GM23338 (cell line): ENCODE results near the gene NEMP2. TPM values are rescaled to one million over a fixed set of nuclear protein-coding genes. Genes with fewer than 3 reads are reported as not detected.

Experiments used
- ATAC-seq: fragments of 200-7000 bp; cut with Tn5 transposase; 3 replicates; pipeline ENCODE4 v1.9.1; 2020
- DNase-seq: peaks from one replicate; pipeline ENCODE4 v3.0.0-alpha.2; 2015; ENCODE audit warnings: low spot score
- H2AFZ ChIP-seq: fragments of 200-600 bp; sonication (generic); 2 replicates; pipeline ENCODE4 v1.8.0; 2016; ENCODE audit warnings: antibody characterized with exemption, mild to moderate bottlenecking, moderate library complexity
- H3F3A ChIP-seq: fragments of 200-600 bp; sonication (generic); replicated peaks from 2 replicates; pipeline ENCODE4 v1.8.0; 2017; ENCODE audit warnings: antibody characterized with exemption, mixed run types, low read depth
- H3K27ac ChIP-seq: fragments of 200-600 bp; sonication (generic); 2 replicates; pipeline ENCODE4 v1.6.1; 2016; ENCODE audit warnings: low read depth
- H3K27me3 ChIP-seq: fragments of 200-600 bp; sonication (generic); 2 replicates; pipeline ENCODE4 v1.8.0; 2016; ENCODE audit warnings: mild to moderate bottlenecking, mixed run types, moderate library complexity; ENCODE audit not compliant: insufficient read depth
- H3K36me3 ChIP-seq: fragments of 200-600 bp; sonication (generic); 2 replicates; pipeline ENCODE4 v1.8.0; 2016; ENCODE audit warnings: mild to moderate bottlenecking; ENCODE audit not compliant: insufficient read depth
- H3K4me1 ChIP-seq: fragments of 200-600 bp; sonication (generic); 2 replicates; pipeline ENCODE4 v1.8.0; 2016; ENCODE audit warnings: mild to moderate bottlenecking, moderate library complexity; ENCODE audit not compliant: insufficient read depth
- H3K4me2 ChIP-seq: fragments of 200-600 bp; sonication (generic); 2 replicates; pipeline ENCODE4 v1.7.1; 2017; ENCODE audit warnings: mixed run types
- H3K4me3 ChIP-seq: fragments of 200-600 bp; sonication (generic); 2 replicates; pipeline ENCODE4 v1.6.1; 2016; ENCODE audit warnings: mixed run types
- H3K79me2 ChIP-seq: fragments of 200-600 bp; sonication (generic); replicated peaks from 2 replicates; pipeline ENCODE4 v1.8.0; 2017; ENCODE audit warnings: mild to moderate bottlenecking; ENCODE audit not compliant: insufficient read depth
- H3K9me2 ChIP-seq: fragments of 200-600 bp; sonication (generic); 2 replicates; pipeline ENCODE4 v1.8.0; 2017; ENCODE audit not compliant: insufficient read depth
- H4K20me1 ChIP-seq: fragments of 200-600 bp; sonication (generic); replicated peaks from 2 replicates; pipeline ENCODE4 v1.8.0; 2017; ENCODE audit warnings: mild to moderate bottlenecking; ENCODE audit not compliant: insufficient read depth
- H3K27ac Mint-ChIP-seq: 2 replicates; pipeline ENCODE4 v1.8.0; 2020; ENCODE audit warnings: inconsistent platforms, mild to moderate bottlenecking, moderate library complexity, mixed read lengths
- H3K27me3 Mint-ChIP-seq: 3 replicates; pipeline ENCODE4 v1.8.0; 2022; ENCODE audit warnings: low read depth, mild to moderate bottlenecking, moderate library complexity, mixed read lengths, inconsistent platforms; ENCODE audit not compliant: insufficient read depth, poor library complexity
- H3K36me3 Mint-ChIP-seq: 3 replicates; pipeline ENCODE4 v1.8.0; 2021; ENCODE audit warnings: low read depth, mild to moderate bottlenecking, inconsistent platforms, moderate library complexity, mixed read lengths
- H3K4me1 Mint-ChIP-seq: 3 replicates; pipeline ENCODE4 v1.8.0; 2020; ENCODE audit warnings: mild to moderate bottlenecking, inconsistent platforms, mixed read lengths
- H3K4me3 Mint-ChIP-seq: 3 replicates; pipeline ENCODE4 v1.8.0; 2021; ENCODE audit warnings: moderate library complexity, mild to moderate bottlenecking, inconsistent platforms, mixed read lengths
- H3K9me3 Mint-ChIP-seq: 3 replicates; pipeline ENCODE4 v1.8.0; 2020; ENCODE audit warnings: moderate library complexity, mild to moderate bottlenecking, inconsistent platforms, mixed read lengths
- CREB1 ChIP-seq: fragments of 250-450 bp; sonication (Bioruptor Pico); IDR thresholded peaks from 2 replicates; pipeline ENCODE4 v1.5.0; 2020; ENCODE audit warnings: low read depth, mild to moderate bottlenecking, moderate library complexity
- EZH2 ChIP-seq: fragments of 200-600 bp; sonication (generic); IDR thresholded peaks from one replicate; pipeline ENCODE4 v1.8.0; 2017; ENCODE audit warnings: antibody characterized with exemption, mild to moderate bottlenecking, low read depth; ENCODE audit not compliant: unreplicated experiment
- EZH2phosphoT487 ChIP-seq: fragments of 200-600 bp; sonication (generic); IDR thresholded peaks from one replicate; pipeline ENCODE4 v1.8.1; 2018; ENCODE audit warnings: antibody characterized with exemption; ENCODE audit not compliant: unreplicated experiment
- JUNB ChIP-seq: IDR thresholded peaks from one replicate; pipeline ENCODE4 v1.6.1; 2016; ENCODE audit warnings: antibody characterized with exemption; ENCODE audit not compliant: unreplicated experiment
- NANOG ChIP-seq: IDR thresholded peaks from 2 replicates; pipeline ENCODE4 v1.6.1; 2016; ENCODE audit warnings: antibody characterized with exemption, borderline replicate concordance
- polyA plus RNA-seq: library from polyadenylated mRNA; unstranded; fragments of >200 nt; fragmentation: Nextera tagmentation; extraction: Ambion mirVana; gene quantifications from 2 replicates; pipeline ENCODE4 v1.2.1, GENCODE V29; 2016
- total RNA-seq: library from RNA; depleted of rRNA; stranded (reverse); fragments of >200 nt; shearing (Covaris generic); gene quantifications from 2 replicates; pipeline ENCODE4 v1.2.3, GENCODE V29; 2014
- TF ChIP-seq, protein P1 (sequence below): IDR thresholded peaks from one replicate; pipeline ENCODE4 v1.6.1; 2018; ENCODE audit warnings: antibody characterized with exemption; ENCODE audit not compliant: unreplicated experiment
- TF ChIP-seq, protein P2 (sequence below), 2 experiments: fragments of 200-600 bp in 1 of 2; sonication (generic) in 1 of 2; conservative IDR thresholded peaks; 2 replicates each; pipeline versions ENCODE4 v1.5.1 to v1.6.1; 2016 to 2017; ENCODE audit warnings: antibody characterized with exemption in 2 of 2, low read depth in 2 of 2, mild to moderate bottlenecking in 2 of 2, moderate library complexity in 1 of 2
- TF ChIP-seq, protein P3 (sequence below): fragments of 250-450 bp; sonication (Bioruptor Pico); IDR thresholded peaks from 2 replicates; pipeline ENCODE4 v1.5.0; 2020; ENCODE audit warnings: mild to moderate bottlenecking, moderate library complexity

The NEMP2 gene
- total and polyA plus RNA-seq, 2 experiments from 2014 or later = 1.2 to 4.0 TPM

DNA sequence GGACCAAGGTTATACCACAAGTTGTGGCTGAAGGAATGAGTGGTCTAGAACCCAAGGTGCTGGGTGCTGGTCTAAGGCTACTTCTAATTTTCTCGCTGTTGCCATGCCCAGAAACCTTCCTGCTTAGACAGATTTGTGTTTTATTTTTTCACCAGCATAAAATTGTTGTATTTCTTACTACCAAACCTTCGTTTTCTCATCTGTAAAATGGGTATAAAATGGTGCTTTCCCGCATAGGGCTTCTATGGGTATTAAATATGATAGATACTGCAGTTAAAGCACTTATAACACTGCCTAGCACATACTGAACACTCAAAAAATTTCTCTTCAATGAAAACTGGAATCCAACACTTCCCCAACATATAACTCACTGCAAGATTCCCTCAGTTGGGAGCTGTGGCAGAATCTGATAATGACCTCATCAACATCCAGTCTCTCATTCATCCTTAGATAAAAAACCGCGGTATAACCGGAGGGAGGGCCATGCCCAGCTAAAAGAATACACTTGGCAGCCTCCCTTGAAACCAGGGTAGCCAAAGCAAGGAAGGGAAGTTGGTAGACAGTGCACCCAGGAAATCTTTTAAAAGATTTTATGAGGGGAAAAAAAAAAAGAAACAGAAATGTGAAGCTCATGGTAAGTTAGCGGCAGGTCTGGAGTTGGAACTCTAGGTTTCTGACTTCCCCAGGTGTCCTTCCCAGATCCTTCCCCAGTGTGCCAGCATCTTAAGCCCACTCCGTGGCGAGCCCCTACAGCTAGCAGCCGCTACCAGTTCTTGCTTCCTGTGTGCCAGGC lies 1.2 kb downstream of the NEMP2 start (continued):
- TF ChIP-seq, protein P1, sequence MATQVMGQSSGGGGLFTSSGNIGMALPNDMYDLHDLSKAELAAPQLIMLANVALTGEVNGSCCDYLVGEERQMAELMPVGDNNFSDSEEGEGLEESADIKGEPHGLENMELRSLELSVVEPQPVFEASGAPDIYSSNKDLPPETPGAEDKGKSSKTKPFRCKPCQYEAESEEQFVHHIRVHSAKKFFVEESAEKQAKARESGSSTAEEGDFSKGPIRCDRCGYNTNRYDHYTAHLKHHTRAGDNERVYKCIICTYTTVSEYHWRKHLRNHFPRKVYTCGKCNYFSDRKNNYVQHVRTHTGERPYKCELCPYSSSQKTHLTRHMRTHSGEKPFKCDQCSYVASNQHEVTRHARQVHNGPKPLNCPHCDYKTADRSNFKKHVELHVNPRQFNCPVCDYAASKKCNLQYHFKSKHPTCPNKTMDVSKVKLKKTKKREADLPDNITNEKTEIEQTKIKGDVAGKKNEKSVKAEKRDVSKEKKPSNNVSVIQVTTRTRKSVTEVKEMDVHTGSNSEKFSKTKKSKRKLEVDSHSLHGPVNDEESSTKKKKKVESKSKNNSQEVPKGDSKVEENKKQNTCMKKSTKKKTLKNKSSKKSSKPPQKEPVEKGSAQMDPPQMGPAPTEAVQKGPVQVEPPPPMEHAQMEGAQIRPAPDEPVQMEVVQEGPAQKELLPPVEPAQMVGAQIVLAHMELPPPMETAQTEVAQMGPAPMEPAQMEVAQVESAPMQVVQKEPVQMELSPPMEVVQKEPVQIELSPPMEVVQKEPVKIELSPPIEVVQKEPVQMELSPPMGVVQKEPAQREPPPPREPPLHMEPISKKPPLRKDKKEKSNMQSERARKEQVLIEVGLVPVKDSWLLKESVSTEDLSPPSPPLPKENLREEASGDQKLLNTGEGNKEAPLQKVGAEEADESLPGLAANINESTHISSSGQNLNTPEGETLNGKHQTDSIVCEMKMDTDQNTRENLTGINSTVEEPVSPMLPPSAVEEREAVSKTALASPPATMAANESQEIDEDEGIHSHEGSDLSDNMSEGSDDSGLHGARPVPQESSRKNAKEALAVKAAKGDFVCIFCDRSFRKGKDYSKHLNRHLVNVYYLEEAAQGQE = no peak
- TF ChIP-seq CREB1 (CRISPR knock-in tag) = no peak
- no peak for TF ChIP-seq EZH2phosphoT487

DNA sequence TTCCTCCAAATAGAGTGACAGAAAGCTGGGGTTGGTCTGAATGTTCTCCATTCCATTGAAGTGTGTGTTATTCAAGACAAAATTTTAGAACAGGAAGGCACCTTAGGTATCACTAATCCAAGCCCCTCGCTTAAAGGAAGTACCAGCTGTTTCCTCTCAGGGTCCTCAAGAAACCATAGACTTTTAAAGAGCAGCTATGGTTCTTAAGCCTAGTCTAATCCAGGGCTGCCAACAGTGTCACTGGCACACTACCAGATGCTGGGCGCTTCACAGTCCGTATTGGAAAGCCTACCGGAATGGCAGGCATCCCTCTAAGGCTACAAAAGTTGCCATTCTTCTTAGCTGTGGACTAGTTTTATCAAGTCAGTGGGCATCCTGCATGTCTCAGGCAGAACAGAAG lies 1.9 kb downstream of the NEMP2 start:
- Mint-ChIP-seq H3K9me3 (peaks cover 10% of the 10 kb centered on the region), H3K36me3 (peaks cover 12% of the 10 kb centered on the region), H3K27me3 (peaks cover 13% of the 10 kb centered on the region), H3K4me3 (no peak overlapping the region), H3K4me1 (peaks cover 37% of the 10 kb centered on the region), H3K27ac (no peak overlapping the region)
- H4K20me1 ChIP-seq = no peaks in the 10 kb centered on the region
- no peak overlapping the region for H3K27ac ChIP-seq
- H3K27me3 ChIP-seq = no peaks in the 10 kb centered on the region
- peaks cover 30% of the 10 kb centered on the region for H3K4me1 ChIP-seq
- peaks cover 4% of the 10 kb centered on the region; the same call in 1 of the 2 replicates for H3F3A ChIP-seq
- H3K9me2 ChIP-seq = no peaks in the 10 kb centered on the region
- H3K4me3 ChIP-seq = no peak overlapping the region
- ATAC-seq = no peak
- no peak for DNase-seq
- H3K4me2 ChIP-seq = no peak overlapping the region
- no peaks in the 10 kb centered on the region for H3K79me2 ChIP-seq
- no peak overlapping the region for H2AFZ ChIP-seq
- H3K36me3 ChIP-seq = no peaks in the 10 kb centered on the region
- TF ChIP-seq, protein P1 = no peak
- TF ChIP-seq EZH2 (no peak), NANOG (no peak), JUNB (no peak)
- TF ChIP-seq, protein P2, sequence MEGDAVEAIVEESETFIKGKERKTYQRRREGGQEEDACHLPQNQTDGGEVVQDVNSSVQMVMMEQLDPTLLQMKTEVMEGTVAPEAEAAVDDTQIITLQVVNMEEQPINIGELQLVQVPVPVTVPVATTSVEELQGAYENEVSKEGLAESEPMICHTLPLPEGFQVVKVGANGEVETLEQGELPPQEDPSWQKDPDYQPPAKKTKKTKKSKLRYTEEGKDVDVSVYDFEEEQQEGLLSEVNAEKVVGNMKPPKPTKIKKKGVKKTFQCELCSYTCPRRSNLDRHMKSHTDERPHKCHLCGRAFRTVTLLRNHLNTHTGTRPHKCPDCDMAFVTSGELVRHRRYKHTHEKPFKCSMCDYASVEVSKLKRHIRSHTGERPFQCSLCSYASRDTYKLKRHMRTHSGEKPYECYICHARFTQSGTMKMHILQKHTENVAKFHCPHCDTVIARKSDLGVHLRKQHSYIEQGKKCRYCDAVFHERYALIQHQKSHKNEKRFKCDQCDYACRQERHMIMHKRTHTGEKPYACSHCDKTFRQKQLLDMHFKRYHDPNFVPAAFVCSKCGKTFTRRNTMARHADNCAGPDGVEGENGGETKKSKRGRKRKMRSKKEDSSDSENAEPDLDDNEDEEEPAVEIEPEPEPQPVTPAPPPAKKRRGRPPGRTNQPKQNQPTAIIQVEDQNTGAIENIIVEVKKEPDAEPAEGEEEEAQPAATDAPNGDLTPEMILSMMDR (conservative IDR thresholded peaks at IDR 0.05; ENCODE audit: low read depth in 2 of 2) = no peak
- TF ChIP-seq, protein P3, sequence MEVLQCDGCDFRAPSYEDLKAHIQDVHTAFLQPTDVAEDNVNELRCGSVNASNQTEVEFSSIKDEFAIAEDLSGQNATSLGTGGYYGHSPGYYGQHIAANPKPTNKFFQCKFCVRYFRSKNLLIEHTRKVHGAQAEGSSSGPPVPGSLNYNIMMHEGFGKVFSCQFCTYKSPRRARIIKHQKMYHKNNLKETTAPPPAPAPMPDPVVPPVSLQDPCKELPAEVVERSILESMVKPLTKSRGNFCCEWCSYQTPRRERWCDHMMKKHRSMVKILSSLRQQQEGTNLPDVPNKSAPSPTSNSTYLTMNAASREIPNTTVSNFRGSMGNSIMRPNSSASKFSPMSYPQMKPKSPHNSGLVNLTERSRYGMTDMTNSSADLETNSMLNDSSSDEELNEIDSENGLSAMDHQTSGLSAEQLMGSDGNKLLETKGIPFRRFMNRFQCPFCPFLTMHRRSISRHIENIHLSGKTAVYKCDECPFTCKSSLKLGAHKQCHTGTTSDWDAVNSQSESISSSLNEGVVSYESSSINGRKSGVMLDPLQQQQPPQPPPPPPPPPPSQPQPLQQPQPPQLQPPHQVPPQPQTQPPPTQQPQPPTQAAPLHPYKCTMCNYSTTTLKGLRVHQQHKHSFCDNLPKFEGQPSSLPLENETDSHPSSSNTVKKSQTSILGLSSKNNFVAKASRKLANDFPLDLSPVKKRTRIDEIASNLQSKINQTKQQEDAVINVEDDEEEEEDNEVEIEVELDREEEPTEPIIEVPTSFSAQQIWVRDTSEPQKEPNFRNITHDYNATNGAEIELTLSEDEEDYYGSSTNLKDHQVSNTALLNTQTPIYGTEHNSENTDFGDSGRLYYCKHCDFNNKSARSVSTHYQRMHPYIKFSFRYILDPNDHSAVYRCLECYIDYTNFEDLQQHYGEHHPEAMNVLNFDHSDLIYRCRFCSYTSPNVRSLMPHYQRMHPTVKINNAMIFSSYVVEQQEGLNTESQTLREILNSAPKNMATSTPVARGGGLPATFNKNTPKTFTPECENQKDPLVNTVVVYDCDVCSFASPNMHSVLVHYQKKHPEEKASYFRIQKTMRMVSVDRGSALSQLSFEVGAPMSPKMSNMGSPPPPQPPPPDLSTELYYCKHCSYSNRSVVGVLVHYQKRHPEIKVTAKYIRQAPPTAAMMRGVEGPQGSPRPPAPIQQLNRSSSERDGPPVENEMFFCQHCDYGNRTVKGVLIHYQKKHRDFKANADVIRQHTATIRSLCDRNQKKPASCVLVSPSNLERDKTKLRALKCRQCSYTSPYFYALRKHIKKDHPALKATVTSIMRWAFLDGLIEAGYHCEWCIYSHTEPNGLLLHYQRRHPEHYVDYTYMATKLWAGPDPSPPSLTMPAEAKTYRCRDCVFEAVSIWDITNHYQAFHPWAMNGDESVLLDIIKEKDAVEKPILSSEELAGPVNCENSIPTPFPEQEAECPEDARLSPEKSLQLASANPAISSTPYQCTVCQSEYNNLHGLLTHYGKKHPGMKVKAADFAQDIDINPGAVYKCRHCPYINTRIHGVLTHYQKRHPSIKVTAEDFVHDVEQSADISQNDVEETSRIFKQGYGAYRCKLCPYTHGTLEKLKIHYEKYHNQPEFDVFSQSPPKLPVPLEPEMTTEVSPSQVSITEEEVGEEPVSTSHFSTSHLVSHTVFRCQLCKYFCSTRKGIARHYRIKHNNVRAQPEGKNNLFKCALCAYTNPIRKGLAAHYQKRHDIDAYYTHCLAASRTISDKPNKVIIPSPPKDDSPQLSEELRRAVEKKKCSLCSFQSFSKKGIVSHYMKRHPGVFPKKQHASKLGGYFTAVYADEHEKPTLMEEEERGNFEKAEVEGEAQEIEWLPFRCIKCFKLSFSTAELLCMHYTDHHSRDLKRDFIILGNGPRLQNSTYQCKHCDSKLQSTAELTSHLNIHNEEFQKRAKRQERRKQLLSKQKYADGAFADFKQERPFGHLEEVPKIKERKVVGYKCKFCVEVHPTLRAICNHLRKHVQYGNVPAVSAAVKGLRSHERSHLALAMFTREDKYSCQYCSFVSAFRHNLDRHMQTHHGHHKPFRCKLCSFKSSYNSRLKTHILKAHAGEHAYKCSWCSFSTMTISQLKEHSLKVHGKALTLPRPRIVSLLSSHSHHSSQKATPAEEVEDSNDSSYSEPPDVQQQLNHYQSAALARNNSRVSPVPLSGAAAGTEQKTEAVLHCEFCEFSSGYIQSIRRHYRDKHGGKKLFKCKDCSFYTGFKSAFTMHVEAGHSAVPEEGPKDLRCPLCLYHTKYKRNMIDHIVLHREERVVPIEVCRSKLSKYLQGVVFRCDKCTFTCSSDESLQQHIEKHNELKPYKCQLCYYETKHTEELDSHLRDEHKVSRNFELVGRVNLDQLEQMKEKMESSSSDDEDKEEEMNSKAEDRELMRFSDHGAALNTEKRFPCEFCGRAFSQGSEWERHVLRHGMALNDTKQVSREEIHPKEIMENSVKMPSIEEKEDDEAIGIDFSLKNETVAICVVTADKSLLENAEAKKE (CRISPR knock-in tag) = no peak
